ENCODE measurements around the gene TMC1. TPM values are rescaled to one million over a fixed set of nuclear protein-coding genes. Genes with fewer than 3 reads are reported as not detected.

Gene TMC1
- polyA plus RNA-seq, 3 donors = 0.16 to 0.55 (median 0.40) TPM

DNA sequence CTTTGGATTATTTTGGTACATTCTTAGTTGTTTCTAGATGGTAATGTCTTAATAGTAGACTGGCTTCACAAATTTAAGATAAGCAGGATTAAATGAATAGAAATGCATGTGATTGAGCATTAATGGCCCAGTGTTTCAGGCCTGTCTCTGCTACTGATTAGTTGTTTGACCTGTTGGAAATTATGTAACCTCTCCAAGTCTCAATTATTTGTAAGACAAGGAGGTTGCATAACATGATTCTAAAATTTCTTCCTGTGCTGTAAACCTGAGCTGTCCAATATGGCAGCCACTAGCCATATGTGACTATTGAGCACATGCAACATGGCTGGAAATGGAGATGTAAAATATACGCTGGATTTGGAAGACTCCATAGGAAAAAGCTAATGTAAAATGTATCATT, 333.9 kb downstream of the TMC1 start:
- no peaks in the 10 kb centered on the region for H3K4me1 ChIP-seq (ENCODE audit: control insufficient read depth in 1 of 2, insufficient read depth in 2 of 2, low read length in 2 of 2)
- Mint-ChIP-seq H3K9me3 (peaks cover 0 to 3% (median 0%) of the 10 kb centered on the region in 7 donors), H3K4me1 (peaks cover 4% of the 10 kb centered on the region), H3K27ac (no peak overlapping the region), H3K4me3 (no peak overlapping the region), H3K27me3 (ENCODE audit: low read depth in 3 of 3) (peaks cover 0 to 3% (median 0%) of the 10 kb centered on the region in 3 donors), H3K36me3 (no peaks in the 10 kb centered on the region)
- DNase-seq = no peak
- TF ChIP-seq, protein P1, sequence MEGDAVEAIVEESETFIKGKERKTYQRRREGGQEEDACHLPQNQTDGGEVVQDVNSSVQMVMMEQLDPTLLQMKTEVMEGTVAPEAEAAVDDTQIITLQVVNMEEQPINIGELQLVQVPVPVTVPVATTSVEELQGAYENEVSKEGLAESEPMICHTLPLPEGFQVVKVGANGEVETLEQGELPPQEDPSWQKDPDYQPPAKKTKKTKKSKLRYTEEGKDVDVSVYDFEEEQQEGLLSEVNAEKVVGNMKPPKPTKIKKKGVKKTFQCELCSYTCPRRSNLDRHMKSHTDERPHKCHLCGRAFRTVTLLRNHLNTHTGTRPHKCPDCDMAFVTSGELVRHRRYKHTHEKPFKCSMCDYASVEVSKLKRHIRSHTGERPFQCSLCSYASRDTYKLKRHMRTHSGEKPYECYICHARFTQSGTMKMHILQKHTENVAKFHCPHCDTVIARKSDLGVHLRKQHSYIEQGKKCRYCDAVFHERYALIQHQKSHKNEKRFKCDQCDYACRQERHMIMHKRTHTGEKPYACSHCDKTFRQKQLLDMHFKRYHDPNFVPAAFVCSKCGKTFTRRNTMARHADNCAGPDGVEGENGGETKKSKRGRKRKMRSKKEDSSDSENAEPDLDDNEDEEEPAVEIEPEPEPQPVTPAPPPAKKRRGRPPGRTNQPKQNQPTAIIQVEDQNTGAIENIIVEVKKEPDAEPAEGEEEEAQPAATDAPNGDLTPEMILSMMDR (IDR thresholded peaks at IDR 0.05) = no peak
- no peaks in the 10 kb centered on the region for H4K20me1 ChIP-seq (ENCODE audit: insufficient read depth, low read length)
- H3K36me3 ChIP-seq (replicated peaks in 1 of 2; ENCODE audit: control insufficient read depth in 1 of 2, insufficient read depth in 2 of 2, low read length in 2 of 2) = no peaks in the 10 kb centered on the region
- no peaks in the 10 kb centered on the region for H3K79me2 ChIP-seq (ENCODE audit: insufficient read depth, low read length)
- no peak overlapping the region for H3K4me3 ChIP-seq (replicated peaks in 1 of 3; ENCODE audit: low read depth in 2 of 3, low read length in 3 of 3)
- H3K9me3 ChIP-seq (replicated peaks in 1 of 2; ENCODE audit: control insufficient read depth in 1 of 2, insufficient read depth in 1 of 2, low read length in 2 of 2) = no peaks in the 10 kb centered on the region
- H2AFZ ChIP-seq (ENCODE audit: insufficient read depth, low read depth, low read length, poor library complexity, severe bottlenecking) = no peak overlapping the region
- intact Hi-C loops (cut with micrococcal nuclease) = loop anchor here in 1 of 2 donors (10.0 kb wide), 1 partner anchor 169 kb away; no protein-coding TSS in a partner anchor
- no peak overlapping the region for H3K27ac ChIP-seq (ENCODE audit: low read depth in 1 of 2, low read length in 2 of 2)
- no CpG with 5 or more reads among the region's 1 CpG for WGBS (ENCODE audit: insufficient coverage)
- H3K27me3 ChIP-seq (ENCODE audit: control insufficient read depth in 2 of 2, insufficient read depth in 2 of 2, low read length in 2 of 2) = no peaks in the 10 kb centered on the region
- no peak overlapping the region for H3K9ac ChIP-seq (ENCODE audit: insufficient read depth, low read length, poor library complexity, severe bottlenecking)
- no peak overlapping the region for H3K4me2 ChIP-seq (replicated peaks; ENCODE audit: extremely low read depth, low read length, poor library complexity, severe bottlenecking)

DNA sequence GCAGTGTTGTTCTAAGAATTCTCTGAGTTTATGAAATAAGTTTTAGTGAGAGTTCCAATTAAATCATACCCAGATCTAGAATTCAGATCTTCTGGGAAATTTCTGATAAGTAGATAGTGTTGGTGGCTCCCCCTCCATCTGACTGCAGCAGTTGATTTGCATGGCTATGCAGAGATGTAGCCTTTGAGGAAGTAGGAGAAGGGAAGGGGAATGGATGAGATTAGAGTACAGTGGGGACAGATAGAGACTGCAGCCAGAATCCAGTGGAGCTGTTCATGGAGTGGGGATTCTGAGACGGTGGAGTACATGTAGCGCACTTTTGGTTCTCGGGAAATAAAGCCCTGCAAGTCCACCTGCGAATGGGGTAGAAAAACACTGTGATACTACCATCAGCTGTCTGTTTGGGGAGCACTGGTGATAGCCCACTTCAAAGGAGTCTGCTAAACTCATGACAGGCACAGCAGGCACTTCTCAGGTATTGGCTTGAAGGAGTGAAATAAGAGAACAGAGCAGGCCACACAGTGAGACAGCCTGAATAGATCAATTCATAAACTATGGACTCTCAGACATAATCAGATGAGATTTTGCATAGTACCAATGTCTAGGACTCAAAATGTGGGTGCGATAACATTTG, 334.6 kb downstream of the TMC1 start:
- Histone ChIP-seq H4K20me1 (ENCODE audit: insufficient read depth, low read length) (no peaks in the 10 kb centered on the region), H3K27ac (ENCODE audit: low read depth in 1 of 2, low read length in 2 of 2) (no peak overlapping the region), H3K79me2 (ENCODE audit: insufficient read depth, low read length) (no peaks in the 10 kb centered on the region), H3K4me2 (replicated peaks; ENCODE audit: extremely low read depth, low read length, poor library complexity, severe bottlenecking) (no peak overlapping the region), H3K36me3 (replicated peaks in 1 of 2; ENCODE audit: control insufficient read depth in 1 of 2, insufficient read depth in 2 of 2, low read length in 2 of 2) (no peaks in the 10 kb centered on the region), H3K4me1 (ENCODE audit: control insufficient read depth in 1 of 2, insufficient read depth in 2 of 2, low read length in 2 of 2) (no peaks in the 10 kb centered on the region), H3K27me3 (ENCODE audit: control insufficient read depth in 2 of 2, insufficient read depth in 2 of 2, low read length in 2 of 2) (no peaks in the 10 kb centered on the region), H3K9ac (ENCODE audit: insufficient read depth, low read length, poor library complexity, severe bottlenecking) (no peak overlapping the region), H3K4me3 (replicated peaks in 1 of 3; ENCODE audit: low read depth in 2 of 3, low read length in 3 of 3) (no peak overlapping the region), H2AFZ (ENCODE audit: insufficient read depth, low read depth, low read length, poor library complexity, severe bottlenecking) (no peak overlapping the region), H3K9me3 (replicated peaks in 1 of 2; ENCODE audit: control insufficient read depth in 1 of 2, insufficient read depth in 1 of 2, low read length in 2 of 2) (no peaks in the 10 kb centered on the region)
- Mint-ChIP-seq H3K27ac (peak overlapping the region in 1 of 7 donors; percentile 1), H3K9me3 (peaks cover 0 to 3% (median 0%) of the 10 kb centered on the region in 7 donors), H3K4me1 (peaks cover 4% of the 10 kb centered on the region), H3K4me3 (no peak overlapping the region), H3K36me3 (no peaks in the 10 kb centered on the region), H3K27me3 (ENCODE audit: low read depth in 3 of 3) (peaks cover 0 to 3% (median 0%) of the 10 kb centered on the region in 3 donors)
- no peak for DNase-seq
- 96% methylated on average over 4 of the region's 5 CpGs for WGBS (ENCODE audit: insufficient coverage)
- intact Hi-C loops (cut with micrococcal nuclease) = loop anchor here in 1 of 2 donors (10.0 kb wide), 1 partner anchor 169 kb away; no protein-coding TSS in a partner anchor
- TF ChIP-seq, protein P1 (IDR thresholded peaks at IDR 0.05) = no peak
